Nephron (organoid): Measurements from ENCODE around the gene SCAI.
"Not testable (repeated sequence)": the region's sequence is repeated elsewhere in the genome, so short reads cannot be mapped to it uniquely, and the experiment has no call there.

ENCODE experiments used
- H3K27ac Mint-ChIP-seq, 3 experiments: 2 replicates each; pipeline ENCODE4 v1.8.0; 2020; ENCODE audit warnings: mixed read lengths in 3 of 3, mild to moderate bottlenecking in 2 of 3, moderate library complexity in 1 of 3
- H3K27me3 Mint-ChIP-seq: 2 replicates; pipeline ENCODE4 v1.8.0; 2021; ENCODE audit warnings: low read depth, mild to moderate bottlenecking, moderate library complexity, mixed read lengths
- H3K36me3 Mint-ChIP-seq: 2 replicates; pipeline ENCODE4 v1.8.0; 2020; ENCODE audit warnings: low read depth, mixed read lengths
- H3K4me1 Mint-ChIP-seq: 2 replicates; pipeline ENCODE4 v1.8.0; 2020; ENCODE audit warnings: mixed read lengths
- H3K4me3 Mint-ChIP-seq, 3 experiments: 2 replicates each; pipeline ENCODE4 v1.8.0; 2020; ENCODE audit warnings: mild to moderate bottlenecking in 3 of 3, mixed read lengths in 3 of 3, moderate library complexity in 2 of 3
- H3K9me3 Mint-ChIP-seq: 2 replicates; pipeline ENCODE4 v1.8.0; 2020; ENCODE audit warnings: mixed read lengths
- CTCF ChIP-seq, 3 experiments: fragments of 200-600 bp; sonication (generic); IDR thresholded peaks; one replicate each; pipeline ENCODE4 v1.5.0; 2021; ENCODE audit warnings: antibody characterized with exemption in 3 of 3; ENCODE audit not compliant: unreplicated experiment in 3 of 3

Gene SCAI

DNA sequence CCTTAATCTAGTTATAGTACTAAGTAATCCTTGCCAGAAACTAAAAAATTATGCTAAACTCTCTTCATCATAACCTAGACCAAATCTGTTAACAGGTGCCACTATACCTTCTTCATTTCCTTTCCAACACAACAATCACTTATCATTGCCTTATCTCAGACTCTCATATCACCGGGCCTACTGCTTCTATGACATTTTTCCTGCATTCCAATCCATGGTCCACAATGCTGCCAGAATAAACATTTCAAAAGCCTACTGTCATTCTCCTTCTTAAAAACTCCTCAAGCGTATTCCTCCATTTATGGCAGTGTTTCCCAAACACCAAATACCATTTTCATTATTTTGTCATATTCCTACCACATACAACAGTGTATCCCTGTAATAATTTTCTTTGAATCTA, 39.7 kb upstream of the SCAI start:
- no peak overlapping the region for H3K4me3 Mint-ChIP-seq
- peak overlapping the region; percentile 2 to 38 (median 10) for H3K27ac Mint-ChIP-seq
- no peaks in the 10 kb centered on the region for H3K27me3 Mint-ChIP-seq
- peaks cover 5% of the 10 kb centered on the region for H3K9me3 Mint-ChIP-seq
- peaks cover 40% of the 10 kb centered on the region for H3K36me3 Mint-ChIP-seq
- no peak for TF ChIP-seq CTCF (IDR thresholded peaks at IDR 0.05; ENCODE audit: unreplicated experiment in 3 of 3)
- H3K4me1 Mint-ChIP-seq = peaks cover 22% of the 10 kb centered on the region

GRCh38 chr9:125181756-125182155, 38.4 kb upstream of the SCAI start:
- Mint-ChIP-seq H3K36me3 (peaks cover 48% of the 10 kb centered on the region), H3K4me1 (peaks cover 24% of the 10 kb centered on the region), H3K27ac (peak overlapping the region in 1 of 3 experiments; percentile 5)
- not testable (repeated sequence) for H3K4me3 Mint-ChIP-seq, H3K27me3 Mint-ChIP-seq, H3K9me3 Mint-ChIP-seq

DNA sequence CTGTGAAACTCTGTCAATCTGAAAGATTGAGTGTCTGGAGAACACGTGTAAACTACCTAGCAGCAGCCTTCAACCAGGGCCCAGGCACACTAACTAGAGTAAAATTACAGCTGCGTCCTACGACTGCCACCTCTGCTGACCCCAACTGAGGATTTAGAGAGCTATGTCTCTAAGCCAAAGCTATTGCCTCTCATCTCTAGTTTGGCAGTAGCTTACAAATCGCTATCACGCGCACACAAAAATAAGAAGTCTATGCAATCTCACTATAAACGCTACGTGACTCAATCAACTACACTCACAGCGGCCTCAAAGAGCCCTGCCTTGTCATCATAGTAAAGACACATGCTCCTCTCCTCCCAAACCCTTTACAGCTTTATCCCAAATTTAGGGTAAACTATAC, 37.5 kb upstream of the SCAI start:
- H3K27me3 Mint-ChIP-seq = no peaks in the 10 kb centered on the region
- H3K36me3 Mint-ChIP-seq = peaks cover 54% of the 10 kb centered on the region
- H3K4me3 Mint-ChIP-seq = no peak overlapping the region
- H3K27ac Mint-ChIP-seq = no peak overlapping the region
- TF ChIP-seq CTCF (IDR thresholded peaks at IDR 0.05; ENCODE audit: unreplicated experiment in 3 of 3) = no peak
- peaks cover 5% of the 10 kb centered on the region for H3K9me3 Mint-ChIP-seq
- H3K4me1 Mint-ChIP-seq = peaks cover 32% of the 10 kb centered on the region

DNA sequence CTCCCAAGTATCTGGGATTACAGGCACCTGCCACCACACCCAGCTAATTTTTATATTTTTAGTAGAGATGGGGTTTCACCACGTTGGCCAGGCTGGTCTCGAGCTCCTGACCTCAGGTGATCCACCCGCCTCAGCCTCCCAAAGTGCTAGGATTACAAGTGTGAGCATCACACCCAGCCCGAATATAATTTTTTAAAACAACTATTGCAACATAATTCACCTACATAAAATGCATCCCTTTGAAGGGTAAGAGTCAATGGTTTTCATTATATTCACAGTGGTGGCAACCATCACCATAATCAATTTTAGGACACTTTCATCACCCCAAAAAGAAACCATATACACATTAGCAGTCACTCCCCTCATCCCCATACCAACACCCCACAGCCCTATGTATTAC, 36.4 kb upstream of the SCAI start:
- not testable (repeated sequence) for H3K27me3 Mint-ChIP-seq, H3K9me3 Mint-ChIP-seq, H3K4me3 Mint-ChIP-seq, H3K27ac Mint-ChIP-seq
- Mint-ChIP-seq H3K4me1 (peaks cover 36% of the 10 kb centered on the region), H3K36me3 (peaks cover 58% of the 10 kb centered on the region)

- Mint-ChIP-seq H3K4me3 (no peak overlapping the region), H3K27me3 (no peaks in the 10 kb centered on the region), H3K27ac (peak overlapping the region in 2 of 3 experiments; percentile 6 to 23), H3K4me1 (peaks cover 34% of the 10 kb centered on the region), H3K9me3 (peaks cover 5% of the 10 kb centered on the region), H3K36me3 (peaks cover 59% of the 10 kb centered on the region)
- no peak for TF ChIP-seq CTCF (IDR thresholded peaks at IDR 0.05; ENCODE audit: unreplicated experiment in 3 of 3)
These were observed 34.6 kb upstream of the SCAI start for GRCh38 chr9:125177888-125178287.

- peaks cover 57% of the 10 kb centered on the region for H3K36me3 Mint-ChIP-seq
- H3K4me1 Mint-ChIP-seq = peaks cover 39% of the 10 kb centered on the region
- H3K4me3 Mint-ChIP-seq = peak overlapping the region; percentile 27 to 41 (median 29)
- TF ChIP-seq CTCF (IDR thresholded peaks at IDR 0.05; ENCODE audit: unreplicated experiment in 3 of 3) = no peak
- H3K27ac Mint-ChIP-seq = peak overlapping the region; percentile 74 to 88 (median 81)
- peaks cover 2% of the 10 kb centered on the region for H3K9me3 Mint-ChIP-seq
- H3K27me3 Mint-ChIP-seq = no peaks in the 10 kb centered on the region
These were observed 33.3 kb upstream of the SCAI start for GRCh38 chr9:125176636-125177035.

GRCh38 chr9:125172031-125172755, 28.9 kb upstream of the SCAI start:
- Mint-ChIP-seq H3K4me1 (peaks cover 29% of the 10 kb centered on the region), H3K36me3 (peaks cover 51% of the 10 kb centered on the region), H3K27ac (peak overlapping the region; percentile 20 to 69 (median 41)), H3K9me3 (no peaks in the 10 kb centered on the region), H3K4me3 (no peak overlapping the region), H3K27me3 (no peaks in the 10 kb centered on the region)
- no peak for TF ChIP-seq CTCF (IDR thresholded peaks at IDR 0.05; ENCODE audit: unreplicated experiment in 3 of 3)
